SK-N-SH (cell line): Measurements from ENCODE around the gene NPAS1. TPM values are rescaled to one million over a fixed set of nuclear protein-coding genes. Genes with fewer than 3 reads are reported as not detected.

Experiments
- CTCF ChIA-PET: fragments of 300-600, 350-600 bp; formaldehyde crosslinking; extraction: SDS; loops from one replicate; lab custom pipeline; 2021; lab: Yijun Ruan, JAX
- POLR2A ChIA-PET: fragments of 350-600 bp; sonication (Branson Sonifier 250); formaldehyde crosslinking; extraction: SDS; loops from one replicate; lab custom pipeline; 2020; ENCODE audit warnings: antibody characterized with exemption, inconsistent platforms; lab: Yijun Ruan, JAX
- DNase-seq: peaks from one replicate; pipeline ENCODE4 v3.0.0; 2012
- H2AFZ ChIP-seq: fragments of 200-600 bp; sonication (generic); 2 replicates; pipeline ENCODE4 v1.8.1; 2016; ENCODE audit warnings: antibody characterized with exemption, mild to moderate bottlenecking, low read depth
- H3F3A ChIP-seq: fragments of 200-600 bp; sonication (generic); replicated peaks from 2 replicates; pipeline ENCODE3; 2016; ENCODE audit warnings: antibody characterized with exemption, mild to moderate bottlenecking; ENCODE audit not compliant: insufficient read depth
- H3K27ac ChIP-seq, 2 experiments: fragments of 200-500 bp in 1 of 2; fragments of 200-600 bp in 1 of 2; sonication (Bioruptor generic) in 1 of 2; sonication (generic), shearing (Covaris generic) in 1 of 2; 2 replicates each; pipeline versions ENCODE4 v1.5.1 to v1.6.1; 2014 to 2016; ENCODE audit warnings: low read depth in 2 of 2, inconsistent platforms in 1 of 2, low read length in 1 of 2, mild to moderate bottlenecking in 1 of 2, mixed read lengths in 1 of 2
- H3K27me3 ChIP-seq: fragments of 200-600 bp; sonication (generic), shearing (Covaris generic); 2 replicates; pipeline ENCODE4 v1.6.1; 2016; ENCODE audit warnings: mixed run types; ENCODE audit not compliant: insufficient read depth
- H3K36me3 ChIP-seq, 2 experiments: fragments of 200-500 bp in 1 of 2; fragments of 200-600 bp in 1 of 2; sonication (Bioruptor generic) in 1 of 2; sonication (generic) in 1 of 2; replicated peaks in 1 of 2; 2 replicates each; pipeline versions ENCODE3 to v1.5.1; 2014 to 2016; ENCODE audit warnings: low read length in 1 of 2, mild to moderate bottlenecking in 1 of 2; ENCODE audit not compliant: insufficient read depth in 2 of 2, control insufficient read depth in 1 of 2
- H3K4me1 ChIP-seq, 2 experiments: fragments of 200-500 bp in 1 of 2; fragments of 200-600 bp in 1 of 2; sonication (Bioruptor generic) in 1 of 2; sonication (generic), shearing (Covaris generic) in 1 of 2; 2 replicates each; pipeline versions ENCODE4 v1.5.1 to v1.6.1; 2014 to 2016; ENCODE audit warnings: low read depth in 1 of 2, low read length in 1 of 2, mixed run types in 1 of 2; ENCODE audit not compliant: insufficient read depth in 2 of 2, control insufficient read depth in 1 of 2
- H3K4me2 ChIP-seq: fragments of 200-600 bp; sonication (generic), shearing (Covaris generic); 2 replicates; pipeline ENCODE4 v1.6.1; 2017; ENCODE audit warnings: mixed run types
- H3K4me3 ChIP-seq, 2 experiments: fragments of 200-500 bp in 1 of 2; fragments of 200-600 bp in 1 of 2; sonication (Bioruptor generic) in 1 of 2; sonication (generic), shearing (Covaris generic) in 1 of 2; 2 replicates each; pipeline versions ENCODE4 v1.5.1 to v1.8.1; 2014 to 2016; ENCODE audit warnings: low read depth in 2 of 2, inconsistent platforms in 1 of 2, low read length in 1 of 2, mild to moderate bottlenecking in 1 of 2, mixed read lengths in 1 of 2, moderate library complexity in 1 of 2
- H3K79me2 ChIP-seq: fragments of 200-600 bp; sonication (generic); 2 replicates; pipeline ENCODE4 v1.8.1; 2017; ENCODE audit warnings: mild to moderate bottlenecking; ENCODE audit not compliant: insufficient read depth
- H3K9ac ChIP-seq: fragments of 200-600 bp; sonication (generic); 2 replicates; pipeline ENCODE4 v1.6.1; 2017; ENCODE audit warnings: mixed run types
- H3K9me2 ChIP-seq: fragments of 200-600 bp; sonication (generic); 2 replicates; pipeline ENCODE4 v1.6.1; 2017; ENCODE audit warnings: mixed run types
- H3K9me3 ChIP-seq: fragments of 200-600 bp; sonication (generic); 2 replicates; pipeline ENCODE4 v1.6.1; 2017; ENCODE audit warnings: mixed run types, mild to moderate bottlenecking, moderate library complexity
- H4K20me1 ChIP-seq: fragments of 200-600 bp; sonication (generic); 2 replicates; pipeline ENCODE4 v1.6.1; 2017; ENCODE audit warnings: mild to moderate bottlenecking, mixed run types; ENCODE audit not compliant: insufficient read depth
- CHD2 ChIP-seq: fragments of 150-350 bp; IDR thresholded peaks from 2 replicates; pipeline ENCODE4 v1.6.1; 2018; ENCODE audit warnings: low read length; ENCODE audit not compliant: partially characterized antibody
- EZH2phosphoT487 ChIP-seq: fragments of 200-600 bp; sonication (generic); IDR thresholded peaks from 2 replicates; pipeline ENCODE4 v1.6.1; 2017; ENCODE audit warnings: low read depth, mixed run types, mild to moderate bottlenecking, antibody characterized with exemption, moderate library complexity, borderline replicate concordance
- FOSL2 ChIP-seq: IDR thresholded peaks from 2 replicates; pipeline ENCODE4 v1.4.0; 2012; ENCODE audit warnings: low read depth, mild to moderate bottlenecking, moderate library complexity, borderline replicate concordance
- GABPA ChIP-seq: IDR thresholded peaks from 2 replicates; pipeline ENCODE4 v1.4.0; 2012; ENCODE audit warnings: low read depth, mild to moderate bottlenecking
- MEF2A ChIP-seq: IDR thresholded peaks from 2 replicates; pipeline ENCODE4 v1.4.0; 2012; ENCODE audit warnings: low read depth, borderline replicate concordance
- NFIC ChIP-seq: IDR thresholded peaks from 2 replicates; pipeline ENCODE4 v1.4.0; 2012; ENCODE audit warnings: borderline replicate concordance
- SIN3A ChIP-seq: IDR thresholded peaks from 2 replicates; pipeline ENCODE4 v1.6.1; 2012; ENCODE audit warnings: low read depth, mild to moderate bottlenecking, low read length, moderate library complexity, borderline replicate concordance
- SMC3 ChIP-seq: IDR thresholded peaks from 2 replicates; pipeline ENCODE4 v1.6.1; 2012; ENCODE audit warnings: low read depth, low read length, improper control_type of control experiment
- TEAD4 ChIP-seq: IDR thresholded peaks from 2 replicates; pipeline ENCODE4 v1.4.0; 2012; ENCODE audit warnings: mild to moderate bottlenecking, borderline replicate concordance; ENCODE audit not compliant: insufficient read depth
- YY1 ChIP-seq: IDR thresholded peaks from 2 replicates; pipeline ENCODE4 v1.4.0; 2012; ENCODE audit warnings: low read depth, mild to moderate bottlenecking
- WGBS: methylation state at CpG from one replicate; pipeline ENCODE4 v1.1.6; 2017; ENCODE audit warnings: low lambda C conversion rate; 5-methylcytosine and 5-hydroxymethylcytosine counted together
- polyA plus RNA-seq, 3 experiments: library from polyadenylated mRNA; depleted of rRNA; stranded (reverse); fragments of >200 nt; gene quantifications; 2 replicates each; pipeline ENCODE4 v1.2.3, GENCODE V29; 2012
- TF ChIP-seq, protein P1 (sequence below): IDR thresholded peaks from 2 replicates; pipeline ENCODE4 v1.4.0; 2012; ENCODE audit warnings: low read depth, borderline replicate concordance
- TF ChIP-seq, protein P2 (sequence below): fragments of 200-600 bp; sonication (generic); IDR thresholded peaks from 2 replicates; pipeline ENCODE4 v1.6.1; 2017; ENCODE audit warnings: antibody characterized with exemption, mild to moderate bottlenecking, moderate library complexity

The NPAS1 gene
- polyA plus RNA-seq, 1 of the 3 experiments (the other 2 are of a cell fraction): 1.1 TPM

DNA sequence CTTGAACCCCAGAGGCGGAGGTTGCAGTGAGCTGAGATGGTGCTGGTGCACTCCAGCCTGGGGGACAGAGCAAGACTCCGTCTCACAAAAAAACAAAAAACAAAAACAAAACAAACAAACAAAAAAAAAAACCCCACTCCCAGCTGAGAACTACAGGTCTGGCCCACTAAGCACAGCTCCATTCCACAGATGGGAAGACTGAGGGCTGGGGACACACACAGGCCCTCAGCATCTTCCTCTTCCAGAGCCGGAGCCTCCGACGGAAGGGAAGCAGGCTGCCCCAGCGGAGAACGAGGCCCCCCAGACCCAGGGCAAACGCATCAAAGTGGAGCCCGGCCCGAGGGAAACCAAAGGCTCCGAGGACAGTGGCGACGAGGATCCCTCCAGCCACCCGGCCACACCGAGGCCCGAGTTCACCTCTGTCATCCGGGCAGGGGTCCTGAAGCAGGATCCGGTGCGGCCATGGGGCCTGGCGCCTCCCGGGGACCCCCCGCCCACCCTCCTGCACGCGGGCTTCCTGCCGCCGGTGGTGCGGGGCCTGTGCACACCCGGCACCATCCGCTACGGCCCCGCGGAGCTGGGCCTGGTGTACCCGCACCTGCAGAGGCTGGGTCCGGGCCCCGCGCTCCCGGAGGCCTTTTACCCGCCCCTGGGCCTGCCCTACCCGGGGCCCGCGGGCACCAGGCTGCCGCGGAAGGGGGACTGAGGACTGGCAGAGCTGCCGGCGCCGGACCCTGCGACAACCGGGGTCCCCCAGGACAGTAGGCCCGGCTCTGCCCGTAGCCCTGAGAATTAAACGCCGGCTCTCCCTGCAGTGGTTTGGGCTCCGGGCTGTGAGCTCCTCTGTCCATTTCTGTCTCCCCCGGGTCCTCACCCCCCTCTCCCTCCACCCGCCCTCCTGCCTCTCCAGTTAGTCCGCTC, 25.6 kb downstream of the NPAS1 start (continued):
- TF ChIP-seq, protein P1, sequence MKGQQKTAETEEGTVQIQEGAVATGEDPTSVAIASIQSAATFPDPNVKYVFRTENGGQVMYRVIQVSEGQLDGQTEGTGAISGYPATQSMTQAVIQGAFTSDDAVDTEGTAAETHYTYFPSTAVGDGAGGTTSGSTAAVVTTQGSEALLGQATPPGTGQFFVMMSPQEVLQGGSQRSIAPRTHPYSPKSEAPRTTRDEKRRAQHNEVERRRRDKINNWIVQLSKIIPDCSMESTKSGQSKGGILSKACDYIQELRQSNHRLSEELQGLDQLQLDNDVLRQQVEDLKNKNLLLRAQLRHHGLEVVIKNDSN: no peak

DNA sequence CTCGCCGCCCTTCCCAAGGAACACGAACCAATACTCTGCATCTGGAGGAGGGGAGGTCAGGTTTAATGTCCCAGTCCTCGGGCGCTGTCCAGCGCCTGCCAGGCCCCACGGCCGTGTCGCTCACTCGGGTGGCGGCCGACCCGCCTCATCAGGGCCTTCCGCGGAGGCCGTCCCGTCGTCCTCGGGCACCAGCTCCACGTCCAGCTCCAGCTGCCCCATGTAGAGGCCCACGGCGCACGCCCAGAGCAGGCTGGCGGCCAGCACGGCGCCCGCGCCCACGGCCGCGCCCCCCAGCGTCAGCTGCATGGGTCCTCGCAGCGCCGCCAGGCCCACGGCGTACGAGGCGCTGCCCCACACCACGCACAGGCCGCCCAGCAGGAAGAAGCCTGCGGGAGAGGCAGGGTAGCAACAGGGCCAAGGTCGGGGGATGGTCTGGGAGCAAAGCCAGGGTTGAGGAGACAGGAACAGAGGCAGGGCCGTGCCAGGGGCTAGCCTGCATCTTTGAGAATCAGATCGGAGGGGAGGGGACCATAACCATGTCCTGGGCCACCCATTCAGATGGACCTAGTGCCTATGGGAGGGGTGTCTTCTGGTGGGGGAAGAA, 26.3 kb downstream of the NPAS1 start:
- Histone ChIP-seq H3K79me2 (no peaks in the 10 kb centered on the region), H3K9me2 (no peaks in the 10 kb centered on the region), H3K4me2 (no peak overlapping the region), H3K9me3 (no peaks in the 10 kb centered on the region), H3K36me3 (no peaks in the 10 kb centered on the region), H3F3A (peaks cover 3% of the 10 kb centered on the region), H3K27ac (no peak overlapping the region), H3K4me1 (peaks cover 4 to 5% of the 10 kb centered on the region in 2 experiments; a peak in 2 of 4 replicates), H3K9ac (no peak overlapping the region), H2AFZ (no peak overlapping the region), H4K20me1 (no peaks in the 10 kb centered on the region)
- no peak for DNase-seq
- 97% methylated on average over 24 of the region's 45 CpGs for WGBS
- POLR2A ChIA-PET: no interaction called here
- TF ChIP-seq CHD2 (no peak), TEAD4 (no peak), SMC3 (no peak), NFIC (no peak), YY1 (no peak), GABPA (no peak), FOSL2 (no peak), SIN3A (no peak), EZH2phosphoT487 (no peak), MEF2A (no peak)
- TF ChIP-seq, protein P2, sequence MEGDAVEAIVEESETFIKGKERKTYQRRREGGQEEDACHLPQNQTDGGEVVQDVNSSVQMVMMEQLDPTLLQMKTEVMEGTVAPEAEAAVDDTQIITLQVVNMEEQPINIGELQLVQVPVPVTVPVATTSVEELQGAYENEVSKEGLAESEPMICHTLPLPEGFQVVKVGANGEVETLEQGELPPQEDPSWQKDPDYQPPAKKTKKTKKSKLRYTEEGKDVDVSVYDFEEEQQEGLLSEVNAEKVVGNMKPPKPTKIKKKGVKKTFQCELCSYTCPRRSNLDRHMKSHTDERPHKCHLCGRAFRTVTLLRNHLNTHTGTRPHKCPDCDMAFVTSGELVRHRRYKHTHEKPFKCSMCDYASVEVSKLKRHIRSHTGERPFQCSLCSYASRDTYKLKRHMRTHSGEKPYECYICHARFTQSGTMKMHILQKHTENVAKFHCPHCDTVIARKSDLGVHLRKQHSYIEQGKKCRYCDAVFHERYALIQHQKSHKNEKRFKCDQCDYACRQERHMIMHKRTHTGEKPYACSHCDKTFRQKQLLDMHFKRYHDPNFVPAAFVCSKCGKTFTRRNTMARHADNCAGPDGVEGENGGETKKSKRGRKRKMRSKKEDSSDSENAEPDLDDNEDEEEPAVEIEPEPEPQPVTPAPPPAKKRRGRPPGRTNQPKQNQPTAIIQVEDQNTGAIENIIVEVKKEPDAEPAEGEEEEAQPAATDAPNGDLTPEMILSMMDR: no peak
- TF ChIP-seq, all 33 proteins: peak for 0
- CTCF ChIA-PET: interaction anchor here (1.1 to 2.7 kb wide), 2 partner anchors 11 to 33 kb away, joined by 3 to 9 read pairs; no protein-coding TSS in a partner anchor
- H3K27me3 ChIP-seq: no peaks in the 10 kb centered on the region
- no peak overlapping the region for H3K4me3 ChIP-seq
